Vagina (tissue), 2 donors: Measurements from ENCODE around the gene SPAG4.

Experiments
- POLR2AphosphoS5 ChIP-seq, 2 donors: sonication (generic); formaldehyde crosslinking; IDR thresholded peaks; one replicate each; pipeline ENCODE4 v1.9.0; 2017; ENCODE audit warnings: antibody characterized with exemption in 2 of 2, mild to moderate bottlenecking in 2 of 2, low read depth in 1 of 2; ENCODE audit not compliant: insufficient read depth in 1 of 2
- TF ChIP-seq, protein P1 (sequence below), 3 experiments: fragments of 450-650 bp in 2 of 3; fragments of 200-600 bp in 1 of 3; sonication (generic) in 1 of 3; IDR thresholded peaks; one replicate each; pipeline ENCODE4 v1.5.1; 2017 to 2019; ENCODE audit warnings: antibody characterized with exemption in 3 of 3, mild to moderate bottlenecking in 2 of 3, moderate library complexity in 2 of 3

DNA sequence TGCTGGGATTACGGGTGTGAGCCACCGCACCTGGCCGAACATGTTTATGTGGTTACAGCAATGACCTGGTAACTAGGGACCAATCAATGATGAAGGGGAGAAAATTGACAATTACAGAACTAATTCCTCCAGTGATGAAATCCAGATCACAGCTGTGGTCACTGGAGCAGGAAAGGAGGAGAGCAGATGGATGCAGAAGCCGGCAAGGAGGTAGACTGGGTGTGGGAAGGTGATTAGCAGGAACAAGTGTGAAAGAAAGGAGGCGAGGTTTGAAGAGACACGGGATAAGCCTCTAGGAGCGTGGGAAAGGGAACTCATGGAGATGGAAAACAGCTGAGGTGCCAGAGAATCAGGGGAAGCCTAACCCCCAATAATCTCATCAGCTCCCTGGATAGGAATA lies 17.2 kb upstream of the SPAG4 start:
- TF ChIP-seq, protein P1, sequence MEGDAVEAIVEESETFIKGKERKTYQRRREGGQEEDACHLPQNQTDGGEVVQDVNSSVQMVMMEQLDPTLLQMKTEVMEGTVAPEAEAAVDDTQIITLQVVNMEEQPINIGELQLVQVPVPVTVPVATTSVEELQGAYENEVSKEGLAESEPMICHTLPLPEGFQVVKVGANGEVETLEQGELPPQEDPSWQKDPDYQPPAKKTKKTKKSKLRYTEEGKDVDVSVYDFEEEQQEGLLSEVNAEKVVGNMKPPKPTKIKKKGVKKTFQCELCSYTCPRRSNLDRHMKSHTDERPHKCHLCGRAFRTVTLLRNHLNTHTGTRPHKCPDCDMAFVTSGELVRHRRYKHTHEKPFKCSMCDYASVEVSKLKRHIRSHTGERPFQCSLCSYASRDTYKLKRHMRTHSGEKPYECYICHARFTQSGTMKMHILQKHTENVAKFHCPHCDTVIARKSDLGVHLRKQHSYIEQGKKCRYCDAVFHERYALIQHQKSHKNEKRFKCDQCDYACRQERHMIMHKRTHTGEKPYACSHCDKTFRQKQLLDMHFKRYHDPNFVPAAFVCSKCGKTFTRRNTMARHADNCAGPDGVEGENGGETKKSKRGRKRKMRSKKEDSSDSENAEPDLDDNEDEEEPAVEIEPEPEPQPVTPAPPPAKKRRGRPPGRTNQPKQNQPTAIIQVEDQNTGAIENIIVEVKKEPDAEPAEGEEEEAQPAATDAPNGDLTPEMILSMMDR (IDR thresholded peaks at IDR 0.05) = no peak
- no peak for TF ChIP-seq POLR2AphosphoS5 (IDR thresholded peaks at IDR 0.05; ENCODE audit: insufficient read depth in 1 of 2, low read depth in 1 of 2)
